Fibroblast of lung (primary cell): Measurements from ENCODE around the gene TIMP2. TPM values are rescaled to one million over a fixed set of nuclear protein-coding genes. Genes with fewer than 3 reads are reported as not detected.
A peak's percentile ranks its signal among the peaks of the same experiment; 100 is the strongest.

Experiments used
- DNase-seq, 2 donors: peaks; one replicate each; pipeline versions ENCODE4 v3.0.0 to v3.0.0-alpha.2; 2010; ENCODE audit warnings: low read depth in 2 of 2
- H2AFZ ChIP-seq: 2 replicates; pipeline ENCODE4 v1.5.1; 2012; ENCODE audit warnings: low read length, control low read depth, inconsistent platforms
- H3K27ac ChIP-seq: 2 replicates; pipeline ENCODE4 v1.5.1; 2011; ENCODE audit warnings: low read length, control low read depth; ENCODE audit not compliant: insufficient read depth
- H3K27me3 ChIP-seq: 2 replicates; pipeline ENCODE4 v1.5.1; 2011; ENCODE audit warnings: mild to moderate bottlenecking, low read length; ENCODE audit not compliant: control insufficient read depth, insufficient read depth
- H3K36me3 ChIP-seq: 2 replicates; pipeline ENCODE4 v1.5.1; 2011; ENCODE audit warnings: low read length; ENCODE audit not compliant: control insufficient read depth, insufficient read depth
- H3K4me1 ChIP-seq: 2 replicates; pipeline ENCODE4 v1.5.1; 2011; ENCODE audit warnings: low read length; ENCODE audit not compliant: control insufficient read depth, insufficient read depth; ENCODE audit errors: extremely low read depth
- H3K4me2 ChIP-seq: 2 replicates; pipeline ENCODE4 v1.5.1; 2011; ENCODE audit warnings: low read length, control low read depth; ENCODE audit not compliant: insufficient read depth; ENCODE audit errors: extremely low read depth
- H3K4me3 ChIP-seq, 4 experiments: fragments of 200-600 bp in 1 of 4; sonication (generic) in 1 of 4; replicated peaks in 1 of 4; 2 replicates each; pipeline ENCODE4 v1.5.1; 2011 to 2016; ENCODE audit warnings: low read length in 4 of 4, low read depth in 3 of 4, mild to moderate bottlenecking in 3 of 4, control low read depth in 2 of 4, inconsistent platforms in 1 of 4, mixed read lengths in 1 of 4; ENCODE audit not compliant: insufficient read depth in 1 of 4; ENCODE audit errors: control extremely low read depth in 1 of 4
- H3K79me2 ChIP-seq: 2 replicates; pipeline ENCODE4 v1.5.1; 2012; ENCODE audit warnings: mild to moderate bottlenecking, low read length, inconsistent platforms; ENCODE audit not compliant: control insufficient read depth, insufficient read depth
- H3K9ac ChIP-seq: 2 replicates; pipeline ENCODE4 v1.5.1; 2011; ENCODE audit warnings: mild to moderate bottlenecking, low read length, control low read depth; ENCODE audit not compliant: insufficient read depth
- H3K9me3 ChIP-seq: 2 replicates; pipeline ENCODE4 v1.5.1; 2012; ENCODE audit warnings: low read depth, low read length; ENCODE audit not compliant: control insufficient read depth, insufficient read depth
- H4K20me1 ChIP-seq: 2 replicates; pipeline ENCODE4 v1.5.1; 2011; ENCODE audit warnings: low read length; ENCODE audit not compliant: control insufficient read depth, insufficient read depth; ENCODE audit errors: extremely low read depth
- EZH2 ChIP-seq: IDR thresholded peaks from 2 replicates; pipeline ENCODE4 v1.5.1; 2012; ENCODE audit warnings: low read length, control low read depth, mild to moderate bottlenecking; ENCODE audit errors: missing control alignments
- polyA plus RNA-seq, 2 donors: library from polyadenylated mRNA; depleted of rRNA in 1 of 2; stranded (reverse) in 1 of 2; unstranded in 1 of 2; fragments of >200 nt; gene quantifications; 2 replicates each; pipeline ENCODE4 v1.2.1, GENCODE V29; 2011 to 2012; ENCODE audit warnings: missing spikeins in 1 of 2
- total RNA-seq: library from RNA; depleted of rRNA; stranded (reverse); fragments of >200 nt; gene quantifications from 2 replicates; pipeline ENCODE4 v1.2.1, GENCODE V29; 2014
- TF ChIP-seq, protein P1 (sequence below), 2 donors: IDR thresholded peaks in 1 of 2; conservative IDR thresholded peaks in 1 of 2; 1 replicate in 1 of 2; 2 replicates in 1 of 2; pipeline ENCODE4 v1.5.1; 2011 to 2012; ENCODE audit warnings: low read length in 2 of 2, control low read depth in 1 of 2, inconsistent platforms in 1 of 2, low read depth in 1 of 2, mild to moderate bottlenecking in 1 of 2

Gene TIMP2
- total and polyA plus RNA-seq, 2 donors (not counting 1 experiment from before 2014, with no cell fraction given), result 155 to 745 TPM

- Histone ChIP-seq H3K27me3 (no peaks in the 10 kb centered on the region), H4K20me1 (no peaks in the 10 kb centered on the region), H3K4me1 (peaks cover 27% of the 10 kb centered on the region), H3K4me3 (no peak overlapping the region), H3K9ac (no peak overlapping the region), H3K9me3 (no peaks in the 10 kb centered on the region), H3K27ac (no peak overlapping the region), H2AFZ (no peak overlapping the region), H3K79me2 (peaks cover 56% of the 10 kb centered on the region), H3K4me2 (no peak overlapping the region), H3K36me3 (peaks cover 12% of the 10 kb centered on the region)
- peak; percentile 30 to 68 for DNase-seq
- TF ChIP-seq, protein P1, sequence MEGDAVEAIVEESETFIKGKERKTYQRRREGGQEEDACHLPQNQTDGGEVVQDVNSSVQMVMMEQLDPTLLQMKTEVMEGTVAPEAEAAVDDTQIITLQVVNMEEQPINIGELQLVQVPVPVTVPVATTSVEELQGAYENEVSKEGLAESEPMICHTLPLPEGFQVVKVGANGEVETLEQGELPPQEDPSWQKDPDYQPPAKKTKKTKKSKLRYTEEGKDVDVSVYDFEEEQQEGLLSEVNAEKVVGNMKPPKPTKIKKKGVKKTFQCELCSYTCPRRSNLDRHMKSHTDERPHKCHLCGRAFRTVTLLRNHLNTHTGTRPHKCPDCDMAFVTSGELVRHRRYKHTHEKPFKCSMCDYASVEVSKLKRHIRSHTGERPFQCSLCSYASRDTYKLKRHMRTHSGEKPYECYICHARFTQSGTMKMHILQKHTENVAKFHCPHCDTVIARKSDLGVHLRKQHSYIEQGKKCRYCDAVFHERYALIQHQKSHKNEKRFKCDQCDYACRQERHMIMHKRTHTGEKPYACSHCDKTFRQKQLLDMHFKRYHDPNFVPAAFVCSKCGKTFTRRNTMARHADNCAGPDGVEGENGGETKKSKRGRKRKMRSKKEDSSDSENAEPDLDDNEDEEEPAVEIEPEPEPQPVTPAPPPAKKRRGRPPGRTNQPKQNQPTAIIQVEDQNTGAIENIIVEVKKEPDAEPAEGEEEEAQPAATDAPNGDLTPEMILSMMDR (conservative IDR thresholded peaks at IDR 0.05 in 1 of 2, IDR thresholded peaks at IDR 0.05 in 1 of 2; ENCODE audit: low read depth in 1 of 2, low read length in 2 of 2), result no peak
- TF ChIP-seq EZH2, result no peak
Measured at GRCh38 chr17:78875363-78876093, 49.7 kb downstream of the TIMP2 start.

DNA sequence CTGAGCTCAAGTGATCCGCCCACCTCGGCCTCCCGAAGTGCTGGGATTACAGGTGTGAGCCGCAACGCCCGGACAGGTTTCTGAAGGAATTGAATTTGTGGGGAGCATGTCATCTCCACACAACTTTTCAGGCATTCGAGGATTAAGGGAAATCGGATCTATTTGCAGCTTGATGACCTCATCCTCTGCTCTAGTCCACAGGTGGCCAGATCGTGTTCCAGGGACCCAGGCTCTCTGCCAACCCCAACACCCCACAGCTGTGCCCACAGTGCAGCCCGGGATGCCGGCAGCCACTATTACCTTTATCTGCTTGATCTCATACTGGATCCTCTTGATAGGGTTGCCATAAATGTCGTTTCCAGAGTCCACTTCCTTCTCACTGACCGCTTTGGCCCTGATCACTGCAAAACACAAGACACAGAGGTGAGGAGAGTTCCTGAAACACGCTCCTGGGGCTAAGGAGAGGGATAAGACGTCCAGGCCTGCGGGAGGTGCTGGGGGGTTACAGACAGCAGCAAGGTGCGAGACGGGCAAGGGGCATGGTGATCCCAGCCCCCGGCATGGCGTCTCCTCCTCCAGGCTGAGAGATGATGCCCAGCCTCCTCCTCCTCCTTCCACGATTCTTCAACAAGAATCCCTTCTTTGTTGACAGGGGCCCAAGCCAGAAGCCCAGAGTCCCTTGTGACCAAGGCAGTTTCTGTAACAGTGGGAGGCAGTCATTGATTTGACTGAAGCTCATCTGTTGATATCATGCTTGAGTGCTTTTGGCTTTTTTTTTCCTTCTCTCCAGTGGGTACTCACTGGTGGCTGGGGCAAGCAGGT, 51.5 kb downstream of the TIMP2 start:
- Histone ChIP-seq H2AFZ (no peak overlapping the region), H3K4me1 (peaks cover 22% of the 10 kb centered on the region), H3K27me3 (no peaks in the 10 kb centered on the region), H3K9ac (no peak overlapping the region), H3K27ac (peak overlapping the region; percentile 35), H3K9me3 (no peaks in the 10 kb centered on the region), H3K79me2 (peaks cover 45% of the 10 kb centered on the region), H4K20me1 (no peaks in the 10 kb centered on the region), H3K4me3 (no peak overlapping the region), H3K4me2 (no peak overlapping the region), H3K36me3 (peaks cover 15% of the 10 kb centered on the region)
- peak; percentile 62 to 82 for DNase-seq
- TF ChIP-seq EZH2, result no peak
- TF ChIP-seq, protein P1 (conservative IDR thresholded peaks at IDR 0.05 in 1 of 2, IDR thresholded peaks at IDR 0.05 in 1 of 2; ENCODE audit: low read depth in 1 of 2, low read length in 2 of 2), result no peak

GRCh38 chr17:78872486-78872885, 52.7 kb downstream of the TIMP2 start:
- Histone ChIP-seq H3K27ac (no peak overlapping the region), H3K27me3 (no peaks in the 10 kb centered on the region), H3K4me1 (peaks cover 21% of the 10 kb centered on the region), H2AFZ (no peak overlapping the region), H3K4me2 (no peak overlapping the region), H3K36me3 (peaks cover 15% of the 10 kb centered on the region), H3K4me3 (no peak overlapping the region), H3K79me2 (peaks cover 38% of the 10 kb centered on the region), H4K20me1 (no peaks in the 10 kb centered on the region), H3K9me3 (no peaks in the 10 kb centered on the region), H3K9ac (no peak overlapping the region)
- TF ChIP-seq EZH2, result no peak
- TF ChIP-seq, protein P1 (conservative IDR thresholded peaks at IDR 0.05 in 1 of 2, IDR thresholded peaks at IDR 0.05 in 1 of 2; ENCODE audit: low read depth in 1 of 2, low read length in 2 of 2), result no peak
- no peak for DNase-seq
